ENCODE measurements around the gene SMCO2.

DNA sequence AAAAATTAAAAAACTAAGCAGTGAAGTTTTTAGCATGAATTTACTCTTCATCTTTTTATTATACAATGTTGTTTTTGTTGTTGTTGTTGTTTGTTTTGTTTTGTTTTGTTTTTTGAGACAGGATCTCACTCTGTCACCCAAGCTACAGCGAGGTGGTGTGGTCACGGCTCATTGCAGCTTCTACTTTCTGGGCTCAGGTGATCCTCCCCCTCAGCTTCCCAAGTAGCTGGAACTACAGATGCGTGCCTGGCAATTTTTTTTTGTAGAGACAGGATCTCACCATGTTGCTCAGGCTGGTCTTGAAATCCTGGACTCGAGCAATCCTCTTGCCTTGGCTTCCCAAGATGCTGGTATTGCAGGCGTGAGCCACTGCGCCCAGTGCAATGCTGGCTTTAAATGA, 88.8 kb downstream of the SMCO2 start:
- TF ChIP-seq, protein P1, sequence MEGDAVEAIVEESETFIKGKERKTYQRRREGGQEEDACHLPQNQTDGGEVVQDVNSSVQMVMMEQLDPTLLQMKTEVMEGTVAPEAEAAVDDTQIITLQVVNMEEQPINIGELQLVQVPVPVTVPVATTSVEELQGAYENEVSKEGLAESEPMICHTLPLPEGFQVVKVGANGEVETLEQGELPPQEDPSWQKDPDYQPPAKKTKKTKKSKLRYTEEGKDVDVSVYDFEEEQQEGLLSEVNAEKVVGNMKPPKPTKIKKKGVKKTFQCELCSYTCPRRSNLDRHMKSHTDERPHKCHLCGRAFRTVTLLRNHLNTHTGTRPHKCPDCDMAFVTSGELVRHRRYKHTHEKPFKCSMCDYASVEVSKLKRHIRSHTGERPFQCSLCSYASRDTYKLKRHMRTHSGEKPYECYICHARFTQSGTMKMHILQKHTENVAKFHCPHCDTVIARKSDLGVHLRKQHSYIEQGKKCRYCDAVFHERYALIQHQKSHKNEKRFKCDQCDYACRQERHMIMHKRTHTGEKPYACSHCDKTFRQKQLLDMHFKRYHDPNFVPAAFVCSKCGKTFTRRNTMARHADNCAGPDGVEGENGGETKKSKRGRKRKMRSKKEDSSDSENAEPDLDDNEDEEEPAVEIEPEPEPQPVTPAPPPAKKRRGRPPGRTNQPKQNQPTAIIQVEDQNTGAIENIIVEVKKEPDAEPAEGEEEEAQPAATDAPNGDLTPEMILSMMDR (IDR thresholded peaks at IDR 0.05) = no peak
- TF ChIP-seq POLR2A (IDR thresholded peaks at IDR 0.05) = no peak

Data from adrenal gland (tissue), 5 donors.